Neutrophil (primary cell): ENCODE results near the gene MAST4.

Experiments used
- H3K27ac ChIP-seq: fragments of 200-600 bp; sonication (generic); 2 replicates; pipeline ENCODE4 v1.5.1; 2016; ENCODE audit warnings: mild to moderate bottlenecking, moderate library complexity
- H3K27me3 ChIP-seq: fragments of 200-600 bp; sonication (generic); 2 replicates; pipeline ENCODE4 v1.6.0; 2016; ENCODE audit warnings: mild to moderate bottlenecking
- H3K36me3 ChIP-seq: fragments of 200-600 bp; sonication (generic); 2 replicates; pipeline ENCODE4 v1.5.1; 2017
- H3K4me1 ChIP-seq, 2 experiments: fragments of 200-600 bp in 1 of 2; sonication (generic) in 1 of 2; 1 replicate in 1 of 2; 2 replicates in 1 of 2; pipeline versions ENCODE4 v1.5.1 to v1.6.1; 2013 to 2016; ENCODE audit warnings: low read depth in 1 of 2, low read length in 1 of 2, mild to moderate bottlenecking in 1 of 2, moderate library complexity in 1 of 2; ENCODE audit not compliant: control insufficient read depth in 1 of 2, insufficient read depth in 1 of 2
- H3K4me3 ChIP-seq, 2 experiments: fragments of 200-600 bp in 1 of 2; sonication (generic) in 1 of 2; 1 replicate in 1 of 2; 2 replicates in 1 of 2; pipeline ENCODE4 v1.5.1; 2013 to 2016; ENCODE audit warnings: low read depth in 1 of 2, low read length in 1 of 2, mild to moderate bottlenecking in 1 of 2, moderate library complexity in 1 of 2
- H3K9me3 ChIP-seq: fragments of 200-600 bp; sonication (generic); 2 replicates; pipeline ENCODE4 v1.5.1; 2016
- TF ChIP-seq, protein P1 (sequence below): fragments of 200-600 bp; sonication (generic); IDR thresholded peaks from 2 replicates; pipeline ENCODE4 v1.5.1; 2016; ENCODE audit warnings: antibody characterized with exemption

The MAST4 gene

GRCh38 chr5:67028371-67028770 lies 432.2 kb downstream of the MAST4 start:
- Histone ChIP-seq H3K36me3 (no peaks in the 10 kb centered on the region), H3K4me3 (no peak overlapping the region), H3K27ac (no peak overlapping the region), H3K4me1 (no peaks in the 10 kb centered on the region), H3K9me3 (no peaks in the 10 kb centered on the region), H3K27me3 (no peaks in the 10 kb centered on the region)
- TF ChIP-seq, protein P1, sequence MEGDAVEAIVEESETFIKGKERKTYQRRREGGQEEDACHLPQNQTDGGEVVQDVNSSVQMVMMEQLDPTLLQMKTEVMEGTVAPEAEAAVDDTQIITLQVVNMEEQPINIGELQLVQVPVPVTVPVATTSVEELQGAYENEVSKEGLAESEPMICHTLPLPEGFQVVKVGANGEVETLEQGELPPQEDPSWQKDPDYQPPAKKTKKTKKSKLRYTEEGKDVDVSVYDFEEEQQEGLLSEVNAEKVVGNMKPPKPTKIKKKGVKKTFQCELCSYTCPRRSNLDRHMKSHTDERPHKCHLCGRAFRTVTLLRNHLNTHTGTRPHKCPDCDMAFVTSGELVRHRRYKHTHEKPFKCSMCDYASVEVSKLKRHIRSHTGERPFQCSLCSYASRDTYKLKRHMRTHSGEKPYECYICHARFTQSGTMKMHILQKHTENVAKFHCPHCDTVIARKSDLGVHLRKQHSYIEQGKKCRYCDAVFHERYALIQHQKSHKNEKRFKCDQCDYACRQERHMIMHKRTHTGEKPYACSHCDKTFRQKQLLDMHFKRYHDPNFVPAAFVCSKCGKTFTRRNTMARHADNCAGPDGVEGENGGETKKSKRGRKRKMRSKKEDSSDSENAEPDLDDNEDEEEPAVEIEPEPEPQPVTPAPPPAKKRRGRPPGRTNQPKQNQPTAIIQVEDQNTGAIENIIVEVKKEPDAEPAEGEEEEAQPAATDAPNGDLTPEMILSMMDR: no peak

DNA sequence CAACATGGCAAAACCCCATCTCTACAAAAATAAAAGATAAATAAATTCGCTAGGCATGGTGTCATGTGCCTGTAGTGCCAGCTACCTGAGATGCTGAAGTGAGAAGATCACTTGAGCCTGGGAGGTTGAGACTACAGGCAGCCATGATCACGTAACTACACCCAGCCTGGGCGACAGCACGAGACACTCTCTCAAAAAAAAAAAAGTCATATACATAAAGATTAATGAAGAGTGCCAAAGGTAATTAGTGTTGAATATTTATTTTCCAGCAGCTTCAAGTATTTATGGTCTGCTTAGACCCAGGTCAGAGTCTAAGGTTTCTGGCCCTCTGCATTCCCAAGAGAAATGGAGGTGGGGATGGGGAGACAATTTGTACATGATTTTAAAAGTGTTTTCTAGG lies 432.7 kb downstream of the MAST4 start:
- no peaks in the 10 kb centered on the region for H3K27me3 ChIP-seq
- no peaks in the 10 kb centered on the region for H3K9me3 ChIP-seq
- no peak overlapping the region for H3K27ac ChIP-seq
- no peaks in the 10 kb centered on the region for H3K36me3 ChIP-seq
- TF ChIP-seq, protein P1: no peak
- H3K4me1 ChIP-seq: no peaks in the 10 kb centered on the region
- no peak overlapping the region for H3K4me3 ChIP-seq

GRCh38 chr5:67029481-67029880 lies 433.3 kb downstream of the MAST4 start:
- H3K36me3 ChIP-seq: no peaks in the 10 kb centered on the region
- no peaks in the 10 kb centered on the region for H3K9me3 ChIP-seq
- H3K27ac ChIP-seq: no peak overlapping the region
- peaks cover 0 to 5% of the 10 kb centered on the region in 2 experiments for H3K4me1 ChIP-seq
- TF ChIP-seq, protein P1: no peak
- H3K4me3 ChIP-seq: no peak overlapping the region
- no peaks in the 10 kb centered on the region for H3K27me3 ChIP-seq

- no peaks in the 10 kb centered on the region for H3K27me3 ChIP-seq
- H3K9me3 ChIP-seq: no peaks in the 10 kb centered on the region
- no peak overlapping the region for H3K4me3 ChIP-seq
- H3K4me1 ChIP-seq: peaks cover 0 to 7% of the 10 kb centered on the region in 2 experiments
- no peaks in the 10 kb centered on the region for H3K36me3 ChIP-seq
- TF ChIP-seq, protein P1: no peak
- H3K27ac ChIP-seq: no peak overlapping the region
Measured at GRCh38 chr5:67030289-67031056, 434.3 kb downstream of the MAST4 start.

- Histone ChIP-seq H3K27ac (no peak overlapping the region), H3K36me3 (no peaks in the 10 kb centered on the region), H3K9me3 (no peaks in the 10 kb centered on the region), H3K4me3 (no peak overlapping the region), H3K4me1 (peaks cover 0 to 7% of the 10 kb centered on the region in 2 experiments), H3K27me3 (no peaks in the 10 kb centered on the region)
- TF ChIP-seq, protein P1: no peak
Measured at GRCh38 chr5:67031057-67031443, 434.9 kb downstream of the MAST4 start.
